Fibroblast of lung (primary cell): ENCODE data around the gene MRPS18A.

Experiments
- CTCF ChIP-seq, 2 donors: IDR thresholded peaks in 1 of 2; conservative IDR thresholded peaks in 1 of 2; 1 replicate in 1 of 2; 2 replicates in 1 of 2; pipeline ENCODE4 v1.5.1; 2011 to 2012; ENCODE audit warnings: low read length in 2 of 2, control low read depth in 1 of 2, inconsistent platforms in 1 of 2, low read depth in 1 of 2, mild to moderate bottlenecking in 1 of 2
- EZH2 ChIP-seq: IDR thresholded peaks from 2 replicates; pipeline ENCODE4 v1.5.1; 2012; ENCODE audit warnings: low read length, control low read depth, mild to moderate bottlenecking; ENCODE audit errors: missing control alignments

- TF ChIP-seq EZH2 (no peak), CTCF (conservative IDR thresholded peaks at IDR 0.05 in 1 of 2, IDR thresholded peaks at IDR 0.05 in 1 of 2; ENCODE audit: low read depth in 1 of 2, low read length in 2 of 2) (no peak)
Measured at GRCh38 chr6:43673444-43674084, 14.0 kb downstream of the MRPS18A start.
